ENCODE results near the gene SLC27A5.

GRCh38 chr19:58516964-58517833 lies 5.4 kb upstream of the SLC27A5 start:
- no peak for TF ChIP-seq EZH2 (IDR thresholded peaks at IDR 0.05)
- TF ChIP-seq POLR2AphosphoS5 (IDR thresholded peaks at IDR 0.05; ENCODE audit: borderline replicate concordance, low read depth, low read length) = no peak
